HG03196 (cell line): Measurements from ENCODE around the gene CDK17.
"Not testable (repeated sequence)": the region's sequence is repeated elsewhere in the genome, so short reads cannot be mapped to it uniquely, and the experiment has no call there.

ENCODE experiments used
- ATAC-seq: cut with Tn5 transposase; IDR thresholded peaks from one replicate; pipeline ENCODE4 v1.9.1; 2021; ENCODE audit not compliant: unreplicated experiment

The CDK17 gene

DNA sequence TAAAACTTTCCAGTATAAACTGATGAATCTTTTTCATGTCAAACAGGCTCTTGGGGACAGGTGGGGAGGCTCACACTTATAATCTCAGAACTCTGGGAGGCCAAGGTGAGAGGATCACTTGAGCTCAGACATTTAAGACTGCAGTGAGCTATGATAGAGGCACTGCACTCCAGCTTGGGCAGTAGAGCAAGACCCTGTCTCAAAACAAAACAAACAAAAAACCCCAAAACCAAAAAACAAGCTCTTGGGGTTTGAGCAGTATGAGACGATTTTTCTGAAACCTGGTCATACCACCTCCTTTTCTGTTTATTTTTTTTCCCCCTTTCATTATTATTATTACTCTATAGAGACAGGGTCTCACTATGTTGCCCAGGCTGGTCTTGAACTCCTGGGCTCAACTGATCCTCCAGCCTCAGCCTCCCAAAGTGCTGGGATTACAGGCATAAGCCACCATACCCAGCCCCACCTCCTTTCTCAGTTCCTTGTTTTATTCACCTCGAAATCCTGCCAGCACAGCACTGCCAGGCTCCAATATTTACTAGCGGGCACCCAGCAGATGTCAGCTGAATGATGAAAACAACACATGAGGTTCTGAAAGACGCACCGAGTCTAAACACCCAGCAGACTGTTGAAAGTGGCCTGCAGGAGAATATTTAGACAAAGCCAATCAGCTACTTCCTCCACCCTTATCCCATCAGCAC, 19.5 kb upstream of the CDK17 start:
- no peak for ATAC-seq

DNA sequence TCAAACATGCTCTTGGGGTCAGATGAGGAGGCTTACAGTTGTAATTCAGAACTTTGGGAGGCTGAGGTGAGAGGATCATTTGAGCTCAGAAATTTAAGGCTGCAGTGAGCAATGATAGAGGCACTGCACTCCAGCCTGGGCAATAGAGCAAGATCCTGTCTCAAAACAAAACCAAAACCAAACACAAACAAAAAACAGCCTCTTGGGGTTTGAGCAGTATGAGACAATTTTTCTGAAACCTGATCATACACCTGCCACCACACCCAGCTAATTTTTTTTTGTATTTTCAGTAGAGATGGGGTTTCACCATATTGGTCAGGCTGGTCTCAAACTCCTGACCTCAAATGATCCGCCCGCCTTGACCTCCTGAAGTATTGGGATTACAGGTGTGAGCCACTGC, 17.4 kb upstream of the CDK17 start:
- not testable (repeated sequence) for ATAC-seq

DNA sequence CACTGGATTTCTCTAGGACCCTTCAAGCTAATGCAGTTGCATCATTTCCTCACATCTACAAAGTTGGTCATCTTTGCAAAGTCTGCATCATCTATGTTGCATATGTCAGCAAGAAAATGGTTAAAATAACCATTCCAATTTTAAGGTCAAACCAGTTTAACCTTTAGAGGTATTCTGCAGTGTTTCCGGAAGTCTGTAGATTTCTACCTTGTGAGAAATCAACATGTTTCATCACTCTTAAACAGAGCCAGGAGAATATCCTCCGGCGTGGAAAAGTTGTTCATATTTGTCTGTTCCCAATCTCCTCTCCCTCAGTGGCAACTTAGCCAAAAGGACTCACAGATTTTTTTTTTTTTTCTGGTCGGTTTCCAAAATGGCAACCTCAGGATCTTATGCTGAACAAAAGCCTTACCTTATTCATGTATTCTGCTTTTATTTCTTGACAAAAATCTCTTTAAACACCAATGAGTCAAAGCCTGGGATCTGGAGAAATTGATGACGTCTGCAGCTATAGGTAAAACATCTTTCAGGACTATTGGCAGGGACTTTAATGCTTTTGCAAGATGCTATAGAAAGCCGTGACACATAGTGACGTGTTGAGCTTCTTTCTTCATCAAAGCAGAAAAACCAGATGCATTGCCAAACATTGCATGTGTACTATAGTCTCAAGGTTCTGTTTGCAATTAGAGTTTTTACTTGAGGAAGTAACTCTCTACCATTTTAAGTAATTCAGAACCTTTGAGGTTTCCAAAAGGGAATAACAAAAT, 16.0 kb upstream of the CDK17 start:
- ATAC-seq, result no peak

DNA sequence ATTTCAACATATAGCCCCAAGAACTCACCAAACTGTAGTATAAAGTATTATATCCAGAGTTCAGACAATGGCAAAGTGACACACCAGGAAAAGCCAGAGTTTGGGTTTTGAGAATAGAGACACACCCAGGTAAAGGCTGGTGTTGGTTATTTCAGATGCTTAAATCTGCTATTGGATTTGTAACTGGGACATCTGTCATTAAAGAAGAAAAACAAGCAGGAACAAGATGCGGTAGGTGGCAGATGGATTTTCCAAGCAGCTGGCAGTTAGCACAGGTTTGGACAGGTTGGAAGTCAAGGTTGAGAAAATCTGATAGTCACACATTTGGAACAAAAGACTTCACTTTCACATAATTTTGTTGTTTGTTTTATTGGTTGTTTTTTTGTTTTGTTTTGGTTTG, 14.4 kb upstream of the CDK17 start:
- no peak for ATAC-seq

DNA sequence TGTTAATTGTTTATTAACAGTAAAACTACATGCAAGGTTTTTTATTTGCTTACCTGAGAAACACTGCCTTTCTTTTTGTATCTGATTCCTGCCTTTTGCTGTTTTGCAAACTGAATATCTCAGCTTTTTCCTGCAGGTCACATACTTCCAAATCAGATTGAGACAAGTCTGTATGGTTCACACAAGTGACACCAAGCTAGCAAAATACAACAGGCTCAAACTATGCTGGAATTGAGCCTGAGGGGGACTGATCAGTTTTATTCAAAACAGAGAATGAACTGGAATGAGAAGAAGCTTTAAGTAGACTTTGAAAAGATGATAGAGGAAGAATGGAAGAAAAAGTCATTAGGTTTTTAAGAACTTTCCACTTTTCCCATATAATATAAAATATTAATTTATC, 12.2 kb upstream of the CDK17 start:
- ATAC-seq, result no peak

DNA sequence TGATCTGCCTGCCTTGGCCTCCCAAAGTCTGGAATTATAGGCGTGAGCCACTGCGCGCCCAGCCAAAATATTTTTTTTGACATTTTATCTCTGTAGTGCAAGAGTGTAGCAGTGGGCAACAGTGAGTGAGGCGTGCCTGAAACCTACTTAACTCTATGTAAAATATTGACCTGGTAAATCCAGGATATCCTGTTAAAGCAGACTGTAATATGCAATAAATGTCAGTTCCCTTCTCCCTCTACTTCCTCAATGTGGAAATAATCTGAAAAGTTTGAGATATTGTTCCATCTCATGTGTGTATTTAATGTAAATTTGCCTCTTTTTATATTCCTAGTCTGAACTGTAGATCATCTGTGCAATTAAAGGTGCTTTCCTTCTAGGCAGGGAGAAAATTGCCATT, 9.5 kb upstream of the CDK17 start:
- no peak for ATAC-seq

DNA sequence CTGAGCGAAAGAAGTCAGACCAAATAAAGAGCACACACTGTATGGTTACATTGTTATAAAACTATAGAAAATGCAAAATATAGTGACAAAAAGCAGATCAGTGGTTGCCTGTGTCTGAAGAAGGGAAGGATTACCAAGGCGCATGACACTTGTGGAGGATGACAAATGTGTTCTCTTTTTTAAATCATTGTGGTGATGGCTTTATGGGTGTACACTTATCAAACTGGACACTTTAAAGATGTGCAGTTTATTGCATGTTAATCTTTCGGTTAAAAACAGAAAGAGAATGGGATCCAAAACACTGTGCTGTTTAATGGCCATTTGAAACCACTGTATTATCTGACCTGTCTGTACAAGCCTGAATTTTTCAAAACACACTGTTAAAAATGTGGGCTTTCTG, 8.8 kb upstream of the CDK17 start:
- ATAC-seq, result no peak

DNA sequence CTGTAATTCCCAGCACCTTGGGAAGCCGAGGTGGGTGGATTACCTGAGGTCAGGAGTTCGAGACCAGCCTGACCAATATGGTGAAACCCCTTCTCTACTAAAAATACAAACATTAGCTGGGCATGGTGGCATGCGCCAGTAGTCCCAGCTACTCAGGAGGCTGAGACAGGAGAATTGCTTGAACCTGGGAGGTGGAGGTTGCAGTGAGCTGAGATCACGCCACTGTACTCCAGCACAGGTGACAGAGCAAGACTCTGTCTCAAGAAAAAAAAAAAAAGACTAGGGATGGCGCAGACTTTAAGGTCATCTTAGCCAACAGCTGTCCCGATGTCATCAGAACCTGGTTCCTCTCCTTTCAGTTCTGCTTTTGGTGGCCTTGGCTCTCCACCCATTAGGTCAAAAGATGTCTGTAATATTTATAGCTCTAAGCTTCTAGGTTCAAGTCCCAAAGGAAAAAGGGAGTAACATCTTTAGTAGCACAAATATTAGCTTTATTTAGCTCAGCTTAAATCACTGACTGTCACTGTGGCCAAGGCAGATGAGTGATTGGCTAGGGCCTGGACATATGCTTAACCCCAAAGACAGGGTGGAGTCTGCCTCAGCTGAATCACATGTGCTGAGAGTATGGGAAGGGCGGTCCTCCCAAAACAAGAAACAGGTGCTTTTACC, 7.3 kb upstream of the CDK17 start:
- ATAC-seq, result peak; percentile 91

DNA sequence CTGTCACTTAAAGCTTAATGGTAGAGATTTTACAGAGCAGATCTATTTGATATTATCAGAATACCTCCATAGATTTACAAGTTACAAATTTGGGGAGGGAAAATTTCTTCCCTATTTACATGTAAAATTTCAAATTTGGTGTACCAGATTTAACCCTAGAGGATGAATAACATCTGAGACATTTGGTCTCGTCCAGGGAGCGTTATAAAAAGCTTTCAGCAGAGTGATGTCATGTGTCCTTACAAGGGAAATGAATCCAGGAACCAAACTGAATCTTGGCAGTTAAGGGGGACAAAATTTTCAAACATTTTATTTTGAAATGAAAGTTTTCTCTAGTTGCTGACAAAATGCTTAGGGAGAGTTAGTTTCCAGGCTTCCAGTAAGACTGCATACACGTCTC, 4.5 kb upstream of the CDK17 start:
- ATAC-seq, result no peak

DNA sequence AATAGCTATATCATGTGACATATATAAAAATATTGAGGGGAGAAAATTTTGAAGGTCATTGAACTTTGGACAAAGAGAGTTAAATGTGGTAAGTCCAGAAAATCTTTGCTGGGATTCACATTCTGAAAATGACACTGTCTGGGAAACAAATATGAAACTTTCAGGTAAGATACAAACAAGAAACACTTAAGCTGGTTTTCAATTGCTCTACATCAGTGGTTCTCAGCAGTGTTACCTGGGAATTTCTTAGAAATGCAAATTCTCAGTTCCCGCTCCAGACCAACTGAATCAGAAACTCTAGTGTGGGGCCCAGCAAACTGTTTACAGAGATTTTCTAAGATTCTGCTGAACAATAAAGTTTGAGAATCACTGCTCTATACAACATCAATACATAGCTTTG, 3.6 kb upstream of the CDK17 start:
- no peak for ATAC-seq

DNA sequence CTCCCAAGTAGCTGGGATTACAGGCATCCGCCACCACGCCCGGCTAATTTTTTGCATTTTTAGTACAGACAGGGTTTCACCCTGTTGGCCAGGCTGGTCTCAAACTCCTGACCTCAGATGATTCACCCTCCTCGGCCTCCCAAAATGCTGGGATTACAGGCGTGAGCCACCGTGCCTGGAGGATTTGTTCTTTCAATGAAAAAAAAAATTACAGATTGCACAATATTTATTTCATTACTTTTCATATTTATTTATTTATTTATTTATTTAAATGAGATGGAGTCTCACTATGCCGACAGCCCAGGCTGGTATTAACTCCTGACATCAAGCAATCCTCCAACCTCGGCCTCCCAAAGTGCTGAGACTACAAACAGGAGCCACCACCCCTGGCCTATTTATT, 2.3 kb upstream of the CDK17 start:
- not testable (repeated sequence) for ATAC-seq

DNA sequence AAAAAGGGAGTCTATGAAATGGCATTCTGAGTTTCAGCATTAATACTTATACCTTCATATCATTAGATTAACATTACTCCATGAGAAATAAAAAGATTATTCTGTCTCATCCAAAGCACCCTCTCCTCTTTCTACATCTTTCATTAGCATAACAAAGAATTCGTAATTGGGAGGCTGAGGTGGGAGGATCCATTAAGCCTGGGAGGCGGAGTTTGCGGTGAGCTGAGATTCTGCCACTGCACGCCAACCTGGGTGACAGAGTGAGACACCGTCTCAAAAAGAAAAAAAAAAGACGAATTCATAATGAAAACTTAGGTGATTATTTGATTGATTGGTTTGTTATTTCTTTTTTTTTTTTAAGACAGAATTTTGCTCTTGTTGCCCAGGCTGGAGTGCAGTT, 1.8 kb upstream of the CDK17 start:
- no peak for ATAC-seq

DNA sequence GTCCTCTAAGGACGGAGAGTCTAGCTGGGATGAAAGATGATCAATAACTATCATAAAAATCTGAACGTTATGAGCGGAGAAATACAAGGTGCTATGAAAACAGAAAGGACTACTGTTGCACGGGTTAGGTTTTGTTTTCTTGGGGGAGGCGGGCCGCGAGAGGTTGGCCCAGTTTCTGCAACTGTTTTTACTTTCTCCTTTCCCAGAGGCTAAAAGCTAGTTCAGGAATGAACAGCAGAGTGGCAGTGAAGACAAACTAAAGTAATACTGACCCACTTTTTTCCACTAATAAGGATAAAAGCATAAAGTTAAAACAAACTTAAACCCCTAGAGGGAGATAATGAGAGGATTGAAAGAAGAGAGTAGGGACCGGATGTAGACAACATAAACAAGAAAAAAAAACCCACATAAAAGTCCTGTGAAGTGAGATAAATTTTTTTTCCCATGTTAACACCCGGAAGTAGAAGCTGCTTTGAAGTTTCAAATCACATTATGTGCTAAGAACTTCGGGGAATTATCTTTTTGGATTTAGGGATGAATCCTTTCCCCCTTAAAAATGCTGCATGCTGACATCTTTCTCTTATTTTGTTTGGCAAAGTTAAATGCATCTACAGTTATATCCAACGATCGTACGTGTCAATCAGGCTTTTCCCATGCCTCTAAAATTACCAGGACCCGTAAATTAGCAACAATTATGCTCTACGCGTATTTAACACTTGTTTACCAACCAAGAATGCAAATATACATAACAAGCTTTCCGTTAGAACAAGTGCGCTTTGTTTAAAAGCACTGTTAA, 1.0 kb upstream of the CDK17 start:
- peak; percentile 30 for ATAC-seq

DNA sequence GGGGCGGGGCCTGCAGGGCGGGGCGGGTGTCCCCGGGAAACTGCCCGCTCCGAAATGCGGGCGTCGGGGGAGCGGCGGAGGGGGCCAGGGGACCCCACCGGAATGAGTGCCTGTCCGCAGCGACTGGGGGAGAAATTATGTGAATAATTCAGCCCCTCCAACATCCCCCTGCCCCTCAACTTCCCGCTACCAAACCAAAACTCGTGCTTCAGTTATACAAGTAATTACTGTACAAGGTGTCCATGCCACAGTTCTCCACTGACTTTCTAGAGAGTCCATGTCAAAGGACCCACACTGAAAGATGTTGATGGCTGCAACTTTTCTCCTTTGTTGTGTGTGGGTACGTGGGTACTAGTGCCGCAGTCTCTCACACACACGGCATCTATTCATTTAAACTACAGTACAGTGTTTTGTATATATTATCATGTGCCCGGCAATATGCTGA, 414 bp upstream of the CDK17 start:
- ATAC-seq, result peak; percentile 3

DNA sequence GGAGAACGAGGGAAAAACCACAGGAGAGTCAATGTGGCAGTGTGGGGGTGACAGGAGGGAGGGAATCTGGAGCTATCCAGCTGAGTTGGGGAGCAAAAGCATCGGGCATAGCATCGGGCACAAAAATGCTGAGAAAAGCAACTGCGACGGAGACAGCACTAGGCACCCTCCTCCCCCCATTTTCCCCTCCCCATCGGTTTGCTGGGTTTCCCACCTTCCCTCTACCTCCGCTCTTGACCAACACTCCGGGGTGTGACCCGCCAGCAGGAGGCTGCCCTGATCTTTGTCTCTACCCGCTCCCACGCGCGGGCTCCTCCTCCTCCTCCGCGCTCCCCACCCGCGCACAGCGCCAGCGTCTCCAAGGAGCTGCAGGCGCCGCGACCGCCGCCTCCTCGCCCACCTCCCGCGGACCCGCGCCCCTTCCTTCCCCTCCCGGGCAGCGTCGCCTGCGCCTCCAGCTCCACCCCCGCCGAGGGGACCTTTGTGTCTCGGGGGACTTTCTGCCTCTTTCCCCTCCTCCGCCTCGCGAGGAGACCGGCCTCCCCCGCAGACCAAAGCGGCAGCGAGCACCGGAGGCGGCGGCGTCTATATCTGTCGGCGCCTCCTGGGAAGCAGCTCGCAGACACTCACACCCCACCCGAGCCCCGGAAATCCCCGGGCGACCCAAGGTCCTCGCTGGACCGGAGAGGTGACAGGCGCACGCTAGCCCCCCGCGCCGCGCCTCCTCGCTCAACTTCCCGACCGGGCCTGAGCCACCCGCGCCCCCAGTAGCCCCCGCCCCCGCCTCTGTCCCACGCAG, 920 bp downstream of the CDK17 start:
- peak; percentile 33 for ATAC-seq

DNA sequence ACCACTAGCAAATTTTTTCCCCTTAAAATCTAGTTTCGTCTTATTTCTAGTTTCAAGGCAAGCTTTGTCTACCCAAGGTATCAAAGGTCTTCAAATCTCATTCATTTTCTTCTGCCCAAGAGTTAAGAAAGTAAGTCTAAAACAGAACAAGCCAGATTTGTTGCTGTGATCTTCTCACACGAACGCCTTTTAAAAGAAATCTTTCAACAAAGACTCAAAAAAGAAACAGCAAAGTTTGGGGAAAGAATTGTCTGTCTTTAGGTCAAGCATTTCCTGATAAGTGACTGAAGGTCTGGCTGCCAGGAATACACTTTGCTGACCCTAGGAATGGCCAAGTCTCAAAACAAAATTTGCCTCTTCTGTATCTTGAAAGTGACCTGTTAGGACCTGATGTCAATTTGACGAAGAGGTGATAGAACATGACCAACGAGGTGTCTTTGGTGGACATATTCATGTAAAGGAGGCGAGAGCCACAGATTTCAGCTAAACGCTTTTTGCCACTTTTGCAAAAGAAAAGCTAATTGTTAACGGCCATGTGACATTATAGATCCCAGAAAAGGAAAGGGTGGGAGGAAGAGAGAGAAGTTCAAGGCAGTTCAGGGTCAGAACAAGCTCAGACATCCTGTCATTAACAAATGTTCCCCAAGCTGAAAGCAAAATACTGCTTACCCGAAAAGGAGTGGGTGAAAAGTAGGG, 1.7 kb downstream of the CDK17 start:
- peak; percentile 7 for ATAC-seq

DNA sequence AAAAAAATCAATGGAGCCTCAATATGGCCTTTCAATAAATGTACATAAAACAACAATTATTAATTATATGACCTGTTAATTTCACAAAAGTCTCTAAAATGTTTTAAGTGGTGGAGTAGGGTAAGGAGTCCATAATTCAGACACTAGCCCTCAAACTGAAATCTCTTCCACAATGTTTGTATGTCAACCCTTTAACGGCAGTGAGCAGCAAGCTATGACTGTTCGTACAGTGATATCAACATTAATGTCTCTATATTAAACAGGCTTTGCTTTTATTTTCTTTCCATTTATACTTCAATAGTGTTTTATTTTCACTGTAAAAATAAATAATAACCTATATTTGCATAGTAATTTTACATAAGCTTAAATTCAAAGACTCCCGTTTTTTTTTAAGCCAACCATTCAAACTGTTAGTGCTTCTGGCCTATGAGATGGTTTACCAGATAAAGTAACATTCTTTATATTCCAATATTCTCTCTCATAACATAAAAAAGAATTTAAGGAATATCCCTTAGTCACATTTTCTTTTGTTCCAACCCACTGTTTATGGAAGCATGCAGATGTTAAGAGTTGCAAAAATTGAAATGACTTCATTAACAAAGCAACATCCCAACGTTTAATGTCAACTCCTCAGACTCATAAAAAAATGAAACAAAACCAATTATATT, 2.3 kb downstream of the CDK17 start:
- no peak for ATAC-seq

DNA sequence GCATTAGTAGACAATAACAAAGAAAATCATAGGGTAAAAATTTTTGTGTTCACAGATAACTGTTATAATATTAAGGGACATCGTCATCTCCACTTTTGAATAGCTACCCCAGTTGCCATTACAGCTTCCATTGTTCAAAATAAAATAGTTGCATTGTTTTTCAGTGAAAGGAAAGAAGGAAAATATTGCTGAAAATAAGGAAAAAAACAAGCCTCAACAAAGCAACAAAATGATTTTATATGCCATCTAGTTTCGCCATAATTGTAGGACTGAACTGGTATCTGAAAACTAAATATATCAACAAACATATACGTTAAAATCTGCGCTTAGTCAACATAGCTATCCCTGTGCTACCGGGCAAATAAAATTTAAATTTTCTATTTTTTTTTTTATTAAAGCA, 3.3 kb downstream of the CDK17 start:
- no peak for ATAC-seq

DNA sequence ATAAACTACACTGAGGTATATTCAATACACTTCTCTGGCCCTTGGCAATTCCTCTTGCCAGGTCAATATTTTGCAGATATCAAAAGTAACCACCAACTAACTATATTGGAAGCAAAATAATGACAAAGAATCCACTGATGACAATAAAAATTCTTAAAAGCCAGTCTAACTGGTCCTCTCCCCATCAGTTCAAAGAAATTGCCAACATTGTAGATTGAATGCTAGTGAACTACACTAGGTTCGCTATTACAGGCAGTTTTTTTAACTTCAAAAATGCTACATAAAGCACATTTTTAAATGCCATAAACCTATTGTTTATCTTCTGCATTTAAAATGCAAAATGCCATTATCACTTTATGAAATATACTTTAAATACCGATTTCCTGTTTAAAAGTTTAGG, 4.0 kb downstream of the CDK17 start:
- no peak for ATAC-seq
